HEK293 (cell line): ENCODE measurements around the gene FAM210B.

Experiments used
- CTCF ChIA-PET: fragments of 350-600 bp; formaldehyde crosslinking; extraction: SDS; loops from one replicate; lab custom pipeline; 2021; ENCODE audit warnings: antibody characterized with exemption; lab: Yijun Ruan, JAX
- POLR2A ChIA-PET: fragments of 300-600 bp; formaldehyde crosslinking; extraction: SDS; loops from one replicate; lab custom pipeline; 2020; ENCODE audit warnings: antibody characterized with exemption, inconsistent platforms; lab: Yijun Ruan, JAX
- H3K27ac ChIP-seq: fragments of 200-500 bp; sonication (Bioruptor generic); 2 replicates; pipeline ENCODE4 v1.5.1; 2014; ENCODE audit warnings: low read depth, low read length, control low read depth, inconsistent platforms; ENCODE audit errors: extremely low read depth
- H3K36me3 ChIP-seq, 2 experiments: fragments of 200-500 bp in 1 of 2; sonication (Bioruptor generic) in 1 of 2; 1 replicate in 1 of 2; 2 replicates in 1 of 2; pipeline ENCODE4 v1.5.1; 2014 to 2017; ENCODE audit warnings: inconsistent platforms in 2 of 2, low read length in 2 of 2; ENCODE audit not compliant: control insufficient read depth in 2 of 2, insufficient read depth in 1 of 2
- H3K4me1 ChIP-seq: fragments of 200-500 bp; sonication (Bioruptor generic); 2 replicates; pipeline ENCODE4 v1.5.1; 2014; ENCODE audit warnings: mild to moderate bottlenecking, low read length, inconsistent platforms; ENCODE audit not compliant: control insufficient read depth, insufficient read depth
- H3K4me3 ChIP-seq: 2 replicates; pipeline ENCODE4 v1.5.1; 2011; ENCODE audit warnings: low read depth, mild to moderate bottlenecking, control low read depth, low read length, moderate library complexity
- H3K9me3 ChIP-seq: fragments of 200-500 bp; sonication (Bioruptor generic); 2 replicates; pipeline ENCODE4 v1.5.1; 2014; ENCODE audit warnings: low read depth, low read length, inconsistent platforms; ENCODE audit not compliant: control insufficient read depth, insufficient read depth
- BCL6B ChIP-seq: fragments of 450-650 bp; formaldehyde crosslinking; IDR thresholded peaks from 2 replicates; pipeline ENCODE4 v1.5.1; 2017; ENCODE audit warnings: missing biosample characterization, missing genetic modification characterization
- EGR2 ChIP-seq: fragments of 450-650 bp; formaldehyde crosslinking; IDR thresholded peaks from 2 replicates; pipeline ENCODE4 v1.5.1; 2016; ENCODE audit warnings: low read depth, missing biosample characterization, missing genetic modification characterization
- GLI4 ChIP-seq: fragments of 450-650 bp; formaldehyde crosslinking; IDR thresholded peaks from 2 replicates; pipeline ENCODE4 v1.5.1; 2016; ENCODE audit warnings: missing biosample characterization, missing genetic modification characterization
- HOXD13 ChIP-seq: sonication (generic); formaldehyde crosslinking; IDR thresholded peaks from 2 replicates; pipeline ENCODE4 v1.8.0; 2022; ENCODE audit warnings: missing genetic modification reagents, borderline replicate concordance
- KLF7 ChIP-seq: fragments of 450-650 bp; formaldehyde crosslinking; IDR thresholded peaks from 2 replicates; pipeline ENCODE4 v1.5.1; 2016; ENCODE audit warnings: missing biosample characterization, missing genetic modification characterization, borderline replicate concordance
- YY1 ChIP-seq: fragments of 450-650 bp; formaldehyde crosslinking; IDR thresholded peaks from 2 replicates; pipeline ENCODE4 v1.5.1; 2018; ENCODE audit warnings: missing biosample characterization, missing genetic modification characterization
- ZBTB6 ChIP-seq: fragments of 450-650 bp; formaldehyde crosslinking; IDR thresholded peaks from 2 replicates; pipeline ENCODE4 v1.5.1; 2017; ENCODE audit warnings: missing biosample characterization, missing genetic modification characterization
- ZFHX2 ChIP-seq: fragments of 450-650 bp; formaldehyde crosslinking; conservative IDR thresholded peaks from 2 replicates; pipeline ENCODE4 v1.5.1; 2016; ENCODE audit warnings: missing biosample characterization, missing genetic modification characterization
- ZFP41 ChIP-seq: fragments of 450-650 bp; formaldehyde crosslinking; IDR thresholded peaks from 2 replicates; pipeline ENCODE4 v1.5.1; 2016; ENCODE audit warnings: missing biosample characterization, missing genetic modification characterization, borderline replicate concordance
- ZNF18 ChIP-seq: fragments of 450-650 bp; formaldehyde crosslinking; IDR thresholded peaks from 2 replicates; pipeline ENCODE4 v1.5.1; 2016; ENCODE audit warnings: missing biosample characterization, missing genetic modification characterization
- ZNF221 ChIP-seq: fragments of 450-650 bp; formaldehyde crosslinking; IDR thresholded peaks from 2 replicates; pipeline ENCODE4 v1.5.1; 2017; ENCODE audit warnings: missing biosample characterization, missing genetic modification characterization, borderline replicate concordance
- ZNF248 ChIP-seq: fragments of 450-650 bp; formaldehyde crosslinking; IDR thresholded peaks from 2 replicates; pipeline ENCODE4 v1.5.1; 2017; ENCODE audit warnings: missing biosample characterization, missing genetic modification characterization
- ZNF292 ChIP-seq: fragments of 450-650 bp; formaldehyde crosslinking; IDR thresholded peaks from 2 replicates; pipeline ENCODE4 v1.5.1; 2016; ENCODE audit warnings: low read depth, missing biosample characterization, missing genetic modification characterization, borderline replicate concordance
- ZNF510 ChIP-seq: fragments of 450-650 bp; formaldehyde crosslinking; IDR thresholded peaks from 2 replicates; pipeline ENCODE4 v1.5.1; 2018; ENCODE audit warnings: mild to moderate bottlenecking, missing genetic modification characterization, missing biosample characterization; ENCODE audit not compliant: insufficient replicate concordance
- ZNF549 ChIP-seq: fragments of 450-650 bp; IDR thresholded peaks from 2 replicates; pipeline ENCODE4 v1.5.1; 2018; ENCODE audit warnings: missing biosample characterization, missing genetic modification characterization, mild to moderate bottlenecking, inconsistent platforms, moderate library complexity
- ZNF621 ChIP-seq: fragments of 450-650 bp; formaldehyde crosslinking; IDR thresholded peaks from 2 replicates; pipeline ENCODE4 v1.5.1; 2017; ENCODE audit warnings: missing biosample characterization, missing genetic modification characterization
- ZNF660 ChIP-seq: fragments of 450-650 bp; IDR thresholded peaks from 2 replicates; pipeline ENCODE4 v1.5.1; 2018; ENCODE audit warnings: missing biosample characterization, mild to moderate bottlenecking, missing genetic modification characterization
- TF ChIP-seq, protein P1 (sequence below): fragments of 450-650 bp; formaldehyde crosslinking; IDR thresholded peaks from 2 replicates; pipeline ENCODE4 v1.5.1; 2016; ENCODE audit warnings: missing biosample characterization, missing genetic modification characterization

Gene FAM210B

GRCh38 chr20:56352345-56353055 is 6.3 kb upstream of the FAM210B start:
- H3K4me3 ChIP-seq: no peak overlapping the region
- no peak overlapping the region for H3K27ac ChIP-seq
- H3K4me1 ChIP-seq: 0 out of 2 replicates have a peak, but pooled peaks cover 3% of the 10 kb centered on the region
- TF ChIP-seq ZFP41 (tag by site-specific recombination) (no peak), ZNF621 (tag by site-specific recombination) (no peak), ZBTB6 (no peak), ZNF248 (tag by site-specific recombination) (no peak), ZNF660 (no peak), HOXD13 (no peak), ZNF221 (tag by site-specific recombination) (no peak), ZNF292 (tag by site-specific recombination) (no peak), ZNF18 (tag by site-specific recombination) (no peak), YY1 (no peak)
- TF ChIP-seq, protein P1, sequence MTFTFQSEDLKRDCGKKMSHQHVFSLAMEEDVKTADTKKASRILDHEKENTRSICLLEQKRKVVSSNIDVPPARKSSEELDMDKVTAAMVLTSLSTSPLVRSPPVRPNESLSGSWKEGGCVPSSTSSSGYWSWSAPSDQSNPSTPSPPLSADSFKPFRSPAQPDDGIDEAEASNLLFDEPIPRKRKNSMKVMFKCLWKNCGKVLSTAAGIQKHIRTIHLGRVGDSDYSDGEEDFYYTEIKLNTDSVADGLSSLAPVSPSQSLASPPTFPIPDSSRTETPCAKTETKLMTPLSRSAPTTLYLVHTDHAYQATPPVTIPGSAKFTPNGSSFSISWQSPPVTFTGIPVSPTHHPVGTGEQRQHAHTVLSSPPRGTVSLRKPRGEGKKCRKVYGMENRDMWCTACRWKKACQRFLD (tag by site-specific recombination): no peak
- CTCF ChIA-PET: interaction anchor here (0.6 to 3.1 kb wide), 3 partner anchors 9 to 701 kb away, joined by 4 to 15 read pairs (median 5); no protein-coding TSS in a partner anchor
- POLR2A ChIA-PET: no interaction called here
- H3K36me3 ChIP-seq: no peaks in the 10 kb centered on the region
- H3K9me3 ChIP-seq: no peaks in the 10 kb centered on the region

DNA sequence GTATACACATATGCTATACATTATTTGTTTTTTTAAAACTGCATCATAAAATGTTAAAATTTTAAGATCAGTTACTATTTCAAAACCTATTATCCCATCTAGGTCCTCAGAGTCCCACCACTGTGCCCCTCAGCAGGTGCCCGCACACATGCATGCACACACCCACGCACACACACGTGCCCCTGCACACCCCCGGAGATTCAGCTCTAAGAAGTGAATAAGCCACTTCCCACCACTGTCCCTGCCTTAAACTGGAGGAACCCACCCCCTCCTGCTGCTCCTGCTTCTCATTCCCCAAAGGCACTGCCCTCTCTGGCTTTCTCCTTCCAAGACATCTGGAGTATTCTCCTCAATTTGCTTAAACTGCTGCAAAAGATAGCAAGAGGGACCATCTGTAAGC is 5.4 kb upstream of the FAM210B start:
- CTCF ChIA-PET: interaction anchor here (3.1 kb wide), 1 partner anchor 10 kb away, joined by 15 read pairs; no protein-coding TSS in a partner anchor
- Histone ChIP-seq H3K9me3 (no peaks in the 10 kb centered on the region), H3K4me1 (no peaks in the 10 kb centered on the region), H3K27ac (no peak overlapping the region), H3K4me3 (no peak overlapping the region), H3K36me3 (no peaks in the 10 kb centered on the region)
- POLR2A ChIA-PET: no interaction called here
- TF ChIP-seq ZNF549: no peak
- no peak for TF ChIP-seq BCL6B (tag by site-specific recombination)
- no peak for TF ChIP-seq KLF7 (tag by site-specific recombination)
- no peak for TF ChIP-seq ZNF510 (tag by site-specific recombination)
- no peak for TF ChIP-seq GLI4 (tag by site-specific recombination)
- TF ChIP-seq ZFHX2 (tag by site-specific recombination): peak; percentile 74
- TF ChIP-seq EGR2: peak; percentile 88
